Gastroesophageal sphincter (tissue), 4 donors: Measurements from ENCODE around the gene NAT14. TPM values are rescaled to one million over a fixed set of nuclear protein-coding genes. Genes with fewer than 3 reads are reported as not detected.
A peak's percentile ranks its signal among the peaks of the same experiment; 100 is the strongest.

Experiments used
- ATAC-seq: fragments of 150-250 bp; one replicate; pipeline ENCODE4 v1.9.1; 2016; ENCODE audit warnings: mild to moderate bottlenecking, moderate library complexity
- H3K27ac ChIP-seq, 4 donors: fragments of 200-600 bp; sonication (generic) in 3 of 4; 1 replicate in 3 of 4; 2 replicates in 1 of 4; pipeline ENCODE4 v1.5.1; 2016 to 2019
- H3K27me3 ChIP-seq: fragments of 200-600 bp; sonication (generic); one replicate; pipeline ENCODE4 v1.5.1; 2019
- H3K36me3 ChIP-seq, 2 donors: fragments of 200-600 bp; sonication (generic); one replicate each; pipeline ENCODE4 v1.5.1; 2019; ENCODE audit warnings: control low read depth in 1 of 2
- H3K4me1 ChIP-seq, 3 donors: fragments of 200-600 bp; sonication (generic); 1 replicate in 2 of 3; 2 replicates in 1 of 3; pipeline ENCODE4 v1.5.1; 2016 to 2019; ENCODE audit warnings: control low read depth in 2 of 3
- H3K4me3 ChIP-seq, 2 donors: fragments of 200-600 bp; sonication (generic); one replicate each; pipeline ENCODE4 v1.5.1; 2019; ENCODE audit warnings: mild to moderate bottlenecking in 1 of 2, moderate library complexity in 1 of 2
- H3K9me3 ChIP-seq, 3 donors: fragments of 200-600 bp; sonication (generic); one replicate each; pipeline ENCODE4 v1.5.1; 2017 to 2019; ENCODE audit warnings: control low read depth in 2 of 3
- CTCF ChIP-seq, 4 experiments: fragments of 200-600 bp in 2 of 4; fragments of 450-650 bp in 2 of 4; sonication (generic) in 1 of 4; IDR thresholded peaks; one replicate each; pipeline ENCODE4 v1.5.1; 2017 to 2019; ENCODE audit warnings: antibody characterized with exemption in 4 of 4, mild to moderate bottlenecking in 2 of 4, moderate library complexity in 2 of 4
- EP300 ChIP-seq: sonication (generic); formaldehyde crosslinking; IDR thresholded peaks from one replicate; pipeline ENCODE4 v1.6.1; 2017; ENCODE audit warnings: antibody characterized with exemption, mild to moderate bottlenecking
- POLR2A ChIP-seq, 2 donors: fragments of 450-650 bp; IDR thresholded peaks; one replicate each; pipeline ENCODE4 v1.6.1; 2017; ENCODE audit warnings: antibody characterized with exemption in 2 of 2, mild to moderate bottlenecking in 2 of 2, moderate library complexity in 1 of 2
- POLR2AphosphoS5 ChIP-seq: sonication (generic); formaldehyde crosslinking; IDR thresholded peaks from one replicate; pipeline ENCODE4 v1.6.1; 2017; ENCODE audit warnings: antibody characterized with exemption
- WGBS, 2 donors: methylation state at CpG; one replicate each; pipeline ENCODE4 v1.1.5; 2018; ENCODE audit warnings: low coverage in 1 of 2; 5-methylcytosine and 5-hydroxymethylcytosine counted together
- total RNA-seq, 4 donors: library from RNA; depleted of rRNA; stranded (reverse); fragments of >200 nt; gene quantifications; one replicate each; pipeline ENCODE4 v1.1.0, GENCODE V29; 2016

NAT14 gene
- total RNA-seq, 4 donors from 2014 or later = 7.4 to 14.0 (median 7.9) TPM

GRCh38 chr19:55449469-55449868 is 35.5 kb upstream of the NAT14 start:
- H3K36me3 ChIP-seq = no peaks in the 10 kb centered on the region
- H3K4me3 ChIP-seq = no peak overlapping the region
- no peak overlapping the region for H3K27ac ChIP-seq
- H3K9me3 ChIP-seq = no peaks in the 10 kb centered on the region
- peaks cover 72% of the 10 kb centered on the region for H3K27me3 ChIP-seq
- ATAC-seq = no peak
- peaks cover 0 to 25% (median 14%) of the 10 kb centered on the region in 3 donors for H3K4me1 ChIP-seq
- TF ChIP-seq EP300 = no peak
- TF ChIP-seq POLR2A (IDR thresholded peaks at IDR 0.05) = no peak
- no peak for TF ChIP-seq POLR2AphosphoS5
- TF ChIP-seq CTCF (IDR thresholded peaks at IDR 0.05) = no peak
- WGBS, 2 donors = 41% methylated on average over 5 of the region's 16 CpGs; no CpG with 5 or more reads in 1 of the 2 donors

GRCh38 chr19:55451163-55451964 is 33.6 kb upstream of the NAT14 start:
- H3K27me3 ChIP-seq = peaks cover 54% of the 10 kb centered on the region
- H3K4me3 ChIP-seq = peak overlapping the region in 1 of 2 donors; percentile 25
- peaks cover 0 to 18% of the 10 kb centered on the region in 2 donors for H3K36me3 ChIP-seq
- TF ChIP-seq CTCF (IDR thresholded peaks at IDR 0.05) (no peak), POLR2A (IDR thresholded peaks at IDR 0.05) (no peak)
- no peaks in the 10 kb centered on the region for H3K9me3 ChIP-seq
- ATAC-seq = no peak
- no peak overlapping the region for H3K27ac ChIP-seq
- peaks cover 0 to 25% (median 14%) of the 10 kb centered on the region in 3 donors for H3K4me1 ChIP-seq
- 2 to 4% methylated on average over 11 to 12 of the region's 80 CpGs for WGBS, 2 donors

GRCh38 chr19:55451965-55452748 is 32.8 kb upstream of the NAT14 start:
- WGBS, 2 donors = 0% methylated on average over 5 of the region's 57 CpGs; no CpG with 5 or more reads in 1 of the 2 donors
- Histone ChIP-seq H3K9me3 (no peaks in the 10 kb centered on the region), H3K4me3 (peak overlapping the region in 1 of 2 donors; percentile 33), H3K36me3 (peaks cover 0 to 25% of the 10 kb centered on the region in 2 donors), H3K27me3 (peaks cover 46% of the 10 kb centered on the region), H3K4me1 (peaks cover 0 to 25% (median 14%) of the 10 kb centered on the region in 3 donors), H3K27ac (no peak overlapping the region)
- no peak for ATAC-seq
- TF ChIP-seq POLR2AphosphoS5 (no peak), EP300 (no peak), POLR2A (IDR thresholded peaks at IDR 0.05) (no peak), CTCF (IDR thresholded peaks at IDR 0.05) (no peak)

GRCh38 chr19:55452749-55453346 is 32.1 kb upstream of the NAT14 start:
- no peak for TF ChIP-seq EP300
- Histone ChIP-seq H3K4me1 (peaks cover 0 to 25% (median 14%) of the 10 kb centered on the region in 3 donors), H3K4me3 (peak overlapping the region in 1 of 2 donors; percentile 33), H3K27ac (no peak overlapping the region), H3K9me3 (no peaks in the 10 kb centered on the region), H3K36me3 (peaks cover 0 to 26% of the 10 kb centered on the region in 2 donors), H3K27me3 (peaks cover 40% of the 10 kb centered on the region)
- ATAC-seq = peak; percentile 79
- WGBS, 2 donors = no CpG with 5 or more reads among the region's 34 CpGs

- 92 to 94% methylated on average over 8 to 10 of the region's 12 CpGs for WGBS, 2 donors
Observed at GRCh38 chr19:55453511-55454260, 31.3 kb upstream of the NAT14 start.

More at GRCh38 chr19:55453511-55454260, 31.3 kb upstream of the NAT14 start:
- Histone ChIP-seq H3K36me3 (peaks cover 0 to 26% of the 10 kb centered on the region in 2 donors), H3K9me3 (no peaks in the 10 kb centered on the region), H3K4me1 (peaks cover 0 to 29% (median 14%) of the 10 kb centered on the region in 3 donors), H3K4me3 (no peak overlapping the region), H3K27me3 (peaks cover 40% of the 10 kb centered on the region), H3K27ac (no peak overlapping the region)
- ATAC-seq = no peak
- no peak for TF ChIP-seq POLR2AphosphoS5
- TF ChIP-seq POLR2A (IDR thresholded peaks at IDR 0.05) = no peak
- no peak for TF ChIP-seq CTCF (IDR thresholded peaks at IDR 0.05)
- no peak for TF ChIP-seq EP300
